Activated B cell treated with CpG ODN at 0.5 μM for 24 hours (primary cell): ENCODE data around the gene SEMA5B. TPM values are rescaled to one million over a fixed set of nuclear protein-coding genes. Genes with fewer than 3 reads are reported as not detected.

Experiments used
- ATAC-seq: fragments of 200-7000 bp; cut with Tn5 transposase; one replicate; pipeline ENCODE4 v1.10.0; 2021; ENCODE audit warnings: low read depth, mild to moderate bottlenecking, moderate library complexity
- CTCF ChIA-PET: fragments of 350-600 bp; sonication (Branson Sonifier 250); formaldehyde crosslinking; loops from one replicate; lab custom pipeline; 2021; ENCODE audit warnings: antibody characterized with exemption; lab: Charles Lee
- POLR2A ChIA-PET: fragments of 350-600 bp; sonication (Branson Sonifier 250); formaldehyde crosslinking; loops from one replicate; lab custom pipeline; 2021; ENCODE audit warnings: antibody characterized with exemption; lab: Charles Lee
- DNase-seq: peaks from one replicate; pipeline ENCODE4 v3.0.0; 2022
- H3K27ac Mint-ChIP-seq: one replicate; pipeline ENCODE4 v1.8.0; 2020; ENCODE audit warnings: mixed read lengths
- H3K27me3 Mint-ChIP-seq: one replicate; pipeline ENCODE4 v1.8.0; 2021; ENCODE audit warnings: mixed read lengths
- H3K36me3 Mint-ChIP-seq: one replicate; pipeline ENCODE4 v1.8.0; 2021; ENCODE audit warnings: low read depth, mixed read lengths
- H3K4me1 Mint-ChIP-seq: one replicate; pipeline ENCODE4 v1.8.0; 2021; ENCODE audit warnings: mixed read lengths
- H3K4me3 Mint-ChIP-seq: one replicate; pipeline ENCODE4 v1.8.0; 2020; ENCODE audit warnings: mild to moderate bottlenecking, mixed read lengths
- H3K9me3 Mint-ChIP-seq: one replicate; pipeline ENCODE4 v1.8.0; 2020; ENCODE audit warnings: mixed read lengths
- CTCF ChIP-seq: fragments of 200-600 bp; IDR thresholded peaks from one replicate; pipeline ENCODE4 v1.8.0; 2022; ENCODE audit warnings: antibody characterized with exemption, mild to moderate bottlenecking
- intact Hi-C: fragments of 100-400 bp; cut with micrococcal nuclease; formaldehyde crosslinking; loops from one replicate; pipeline ENCODE4 v1.15.1; 2024
- total RNA-seq: library from RNA; stranded (reverse); gene quantifications from 2 replicates; pipeline ENCODE4 v1.2.3, GENCODE V29; 2022

SEMA5B gene
- total RNA-seq, 1 donor from 2014 or later: 1.6 TPM

DNA sequence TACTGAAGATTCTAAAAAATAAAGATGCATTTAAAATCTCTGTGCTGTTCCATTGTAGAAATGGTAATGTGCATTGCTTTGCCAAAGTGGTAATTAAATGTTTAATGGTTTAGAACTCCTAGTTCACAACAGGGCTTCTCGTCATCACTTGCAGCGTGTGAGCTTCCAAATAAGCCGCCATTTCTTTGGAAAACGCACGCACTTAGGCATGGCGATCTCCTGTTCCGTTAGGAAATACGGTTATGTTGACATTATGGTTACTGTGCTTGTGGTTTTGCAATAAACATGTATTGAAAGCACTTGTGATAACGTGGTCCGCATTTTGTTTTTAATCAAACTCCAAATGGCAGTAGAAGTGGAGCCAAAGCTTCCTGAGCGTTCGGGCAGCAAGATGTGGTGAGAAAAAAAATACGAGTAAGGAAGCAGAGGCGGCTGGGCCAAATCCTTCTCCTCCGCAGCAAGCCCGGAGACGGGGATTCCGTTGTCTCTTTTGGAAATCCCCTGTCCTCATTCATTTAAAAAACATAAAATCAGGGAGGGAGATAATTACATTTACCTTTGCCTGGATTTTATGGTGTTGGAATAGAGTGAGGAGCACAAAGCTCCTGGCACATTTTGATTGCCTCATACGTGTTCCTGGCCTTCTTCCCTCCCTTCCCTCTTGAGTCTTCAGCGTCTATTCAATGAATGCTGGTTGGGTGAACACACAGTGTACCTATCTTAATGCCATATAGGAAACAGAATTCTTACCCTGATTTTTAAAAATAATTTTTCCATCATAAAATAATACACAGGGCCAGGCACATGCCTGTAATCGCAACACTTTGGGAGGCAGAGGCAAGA, 135.2 kb downstream of the SEMA5B start:
- ChIA-PET POLR2A (no interaction called here), CTCF (no interaction called here)
- Mint-ChIP-seq H3K27me3 (peaks cover 6% of the 10 kb centered on the region), H3K4me1 (peaks cover 39% of the 10 kb centered on the region), H3K27ac (no peak overlapping the region), H3K36me3 (no peaks in the 10 kb centered on the region), H3K9me3 (no peaks in the 10 kb centered on the region), H3K4me3 (no peak overlapping the region)
- TF ChIP-seq CTCF: no peak
- no peak for ATAC-seq
- no peak for DNase-seq
- intact Hi-C loops: no loop called here

DNA sequence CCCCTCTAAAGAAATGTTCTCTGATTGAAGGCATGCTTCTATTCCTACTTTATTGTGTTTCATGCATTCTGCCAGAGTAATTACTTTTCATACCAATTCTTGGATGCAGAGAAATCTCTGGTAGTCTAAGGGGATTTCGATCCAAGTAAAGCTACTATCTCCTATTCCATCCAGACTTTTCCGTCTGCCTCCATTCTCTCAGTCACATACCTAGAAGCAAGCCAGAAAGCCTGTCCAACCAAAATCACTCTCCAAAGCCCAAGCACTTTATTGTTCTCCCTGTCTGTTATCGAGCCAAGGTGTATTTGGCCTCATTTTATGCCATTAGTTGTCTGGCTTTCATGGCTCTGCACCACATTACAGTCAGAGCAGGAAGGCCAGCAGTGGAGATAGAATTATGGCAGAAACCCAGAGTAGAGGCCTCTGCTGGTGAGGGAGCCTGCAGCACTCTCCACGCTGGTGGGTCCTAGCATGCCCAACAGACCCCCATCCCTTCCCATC, 136.8 kb downstream of the SEMA5B start:
- ATAC-seq: no peak
- DNase-seq: no peak
- H3K9me3 Mint-ChIP-seq: no peaks in the 10 kb centered on the region
- POLR2A ChIA-PET: no interaction called here
- intact Hi-C loops: no loop called here
- CTCF ChIA-PET: interaction anchor here (1.1 kb wide), 1 partner anchor 138 kb away, joined by 3 read pairs; no protein-coding TSS in a partner anchor
- peaks cover 54% of the 10 kb centered on the region for H3K4me1 Mint-ChIP-seq
- H3K36me3 Mint-ChIP-seq: no peaks in the 10 kb centered on the region
- no peak for TF ChIP-seq CTCF
- no peak overlapping the region for H3K27ac Mint-ChIP-seq
- H3K27me3 Mint-ChIP-seq: no peaks in the 10 kb centered on the region
- H3K4me3 Mint-ChIP-seq: no peak overlapping the region

DNA sequence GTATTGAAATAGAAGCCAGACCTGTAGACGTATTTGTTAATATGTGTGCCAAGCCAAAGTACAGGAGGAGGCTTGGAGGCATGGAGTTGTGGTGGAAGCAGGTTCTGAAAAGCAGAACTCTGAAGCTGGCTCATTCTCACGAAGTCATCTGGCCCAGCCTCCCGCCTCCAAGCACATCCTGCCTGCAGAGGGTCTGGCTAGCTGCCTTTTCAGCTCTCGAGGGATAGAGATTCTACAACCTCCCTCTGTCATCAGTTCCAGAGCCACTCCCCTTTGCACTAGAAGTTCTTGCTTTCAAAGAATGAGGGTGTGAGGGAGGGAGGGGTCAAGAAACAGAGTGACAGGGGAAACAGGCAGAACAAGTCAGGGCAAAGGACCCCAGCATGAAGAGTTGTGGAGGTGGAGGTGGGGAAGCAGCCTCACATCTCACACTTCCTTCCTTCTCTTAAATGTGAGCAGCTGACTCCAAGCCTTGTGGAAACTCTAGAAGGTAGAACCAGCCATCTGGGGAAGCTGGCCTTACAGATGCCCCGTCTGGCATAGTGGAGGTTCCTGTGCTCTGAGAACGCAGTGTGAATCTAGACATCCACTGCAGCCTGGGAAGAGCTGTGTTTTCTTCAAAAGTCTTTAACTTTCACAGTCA, 137.4 kb downstream of the SEMA5B start:
- TF ChIP-seq CTCF: no peak
- Mint-ChIP-seq H3K9me3 (no peaks in the 10 kb centered on the region), H3K27ac (no peak overlapping the region), H3K4me1 (peaks cover 57% of the 10 kb centered on the region), H3K27me3 (no peaks in the 10 kb centered on the region), H3K4me3 (no peak overlapping the region), H3K36me3 (no peaks in the 10 kb centered on the region)
- peak; percentile 45 for ATAC-seq
- intact Hi-C loops: no loop called here
- ChIA-PET POLR2A (interaction anchor here (0.6 kb wide), 1 partner anchor 16 kb away, joined by 3 read pairs; no protein-coding TSS in a partner anchor), CTCF (interaction anchor here (1.1 kb wide), 1 partner anchor 138 kb away, joined by 3 read pairs; no protein-coding TSS in a partner anchor)
- no peak for DNase-seq

DNA sequence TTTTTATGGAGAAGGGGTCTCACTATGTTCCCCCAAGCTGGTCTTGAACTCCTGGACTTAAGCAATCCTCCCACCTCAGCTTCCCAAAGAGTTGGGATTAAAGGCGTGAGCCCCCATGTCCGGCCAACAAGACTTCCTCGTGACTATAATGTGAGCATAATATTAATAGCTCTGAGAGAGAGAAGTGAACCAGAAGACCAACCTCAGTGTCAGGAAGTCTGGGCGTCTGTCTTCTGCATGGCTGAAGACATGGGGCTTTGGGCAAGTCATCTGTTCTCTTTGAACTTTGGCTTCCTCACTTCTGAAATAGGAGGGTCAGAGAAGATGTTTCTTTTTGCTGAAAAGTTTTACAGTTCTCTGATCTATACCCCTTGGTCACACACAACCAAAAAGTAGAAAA, 140.6 kb downstream of the SEMA5B start:
- peaks cover 50% of the 10 kb centered on the region for H3K4me1 Mint-ChIP-seq
- H3K9me3 Mint-ChIP-seq: no peaks in the 10 kb centered on the region
- intact Hi-C loops: no loop called here
- POLR2A ChIA-PET: no interaction called here
- no peak for TF ChIP-seq CTCF
- DNase-seq: no peak
- peak overlapping the region; percentile 44 for H3K4me3 Mint-ChIP-seq
- peak; percentile 25 for ATAC-seq
- CTCF ChIA-PET: interaction anchor here (2.5 kb wide), 1 partner anchor 141 kb away, joined by 6 read pairs; no protein-coding TSS in a partner anchor
- peak overlapping the region; percentile 72 for H3K27ac Mint-ChIP-seq
- H3K27me3 Mint-ChIP-seq: no peaks in the 10 kb centered on the region
- peaks cover 2% of the 10 kb centered on the region for H3K36me3 Mint-ChIP-seq

GRCh38 chr3:122886251-122886650, 141.3 kb downstream of the SEMA5B start:
- Mint-ChIP-seq H3K4me1 (peaks cover 50% of the 10 kb centered on the region), H3K4me3 (no peak overlapping the region), H3K9me3 (no peaks in the 10 kb centered on the region), H3K36me3 (peaks cover 8% of the 10 kb centered on the region), H3K27me3 (no peaks in the 10 kb centered on the region), H3K27ac (no peak overlapping the region)
- POLR2A ChIA-PET: no interaction called here
- intact Hi-C loops: no loop called here
- DNase-seq (no peak), ATAC-seq (no peak)
- TF ChIP-seq CTCF: no peak
- CTCF ChIA-PET: interaction anchor here (2.5 kb wide), 1 partner anchor 142 kb away, joined by 6 read pairs; no protein-coding TSS in a partner anchor
